SK-N-MC (cell line): ENCODE data around the gene PRPF31.

Source experiments
- EZH2 ChIP-seq: fragments of 200-600 bp; sonication (generic); IDR thresholded peaks from one replicate; pipeline ENCODE4 v1.6.1; 2017; ENCODE audit warnings: antibody characterized with exemption
- POLR2AphosphoS5 ChIP-seq: IDR thresholded peaks from 2 replicates; pipeline ENCODE4 v1.6.1; 2012; ENCODE audit warnings: mild to moderate bottlenecking, low read depth, low read length, borderline replicate concordance

GRCh38 chr19:54105796-54106195 lies 9.8 kb upstream of the PRPF31 start:
- TF ChIP-seq POLR2AphosphoS5 = no peak
- no peak for TF ChIP-seq EZH2
